Renal pelvis (tissue), 12 donors: ENCODE data around the gene ZAR1L. TPM values are rescaled to one million over a fixed set of nuclear protein-coding genes. Genes with fewer than 3 reads are reported as not detected.
A peak's percentile ranks its signal among the peaks of the same experiment; 100 is the strongest.
"Not testable (repeated sequence)": the region's sequence is repeated elsewhere in the genome, so short reads cannot be mapped to it uniquely, and the experiment has no call there.

ENCODE experiments used
- DNase-seq: peaks from one replicate; pipeline ENCODE4 v3.0.0-alpha.2; 2013
- long read RNA-seq, 16 experiments: transcript quantifications; one replicate each; lab custom pipeline, GENCODE V29; 2026
- polyA plus RNA-seq, 3 donors: library from polyadenylated mRNA; unstranded; fragments of 120-200 nt; gene quantifications; one replicate each; pipeline ENCODE4 v1.2.1, GENCODE V29; 2013; ENCODE audit not compliant: insufficient read length in 3 of 3

The ZAR1L gene, protein sequence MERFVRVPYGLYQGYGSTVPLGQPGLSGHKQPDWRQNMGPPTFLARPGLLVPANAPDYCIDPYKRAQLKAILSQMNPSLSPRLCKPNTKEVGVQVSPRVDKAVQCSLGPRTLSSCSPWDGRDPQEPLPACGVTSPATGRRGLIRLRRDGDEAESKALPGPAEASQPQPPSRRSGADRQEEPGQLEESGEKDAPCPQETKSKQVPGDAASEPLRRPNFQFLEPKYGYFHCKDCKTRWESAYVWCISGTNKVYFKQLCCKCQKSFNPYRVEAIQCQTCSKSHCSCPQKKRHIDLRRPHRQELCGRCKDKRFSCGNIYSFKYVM
- polyA plus RNA-seq: not detected
- long read RNA-seq, donor 1: 0 reads
- long read RNA-seq, donor 2: 0 reads
- long read RNA-seq, donor 3: 0 reads
- long read RNA-seq, donor 4: 0 reads
- long read RNA-seq, donor 5: 0 reads
- long read RNA-seq, donor 6: 0 reads
- long read RNA-seq, donor 7: 0 reads
- long read RNA-seq, donor 8: 0 reads
- long read RNA-seq, donor 9: 0 reads
- long read RNA-seq, donor 10: 0 reads
- long read RNA-seq, donor 11: 0 reads
- long read RNA-seq, donor 12: 0 reads
- long read RNA-seq, donor 13: 0 reads
- long read RNA-seq, donor 14: 0 reads
- long read RNA-seq, donor 15: 0 reads
- long read RNA-seq, donor 16: 0 reads

DNA sequence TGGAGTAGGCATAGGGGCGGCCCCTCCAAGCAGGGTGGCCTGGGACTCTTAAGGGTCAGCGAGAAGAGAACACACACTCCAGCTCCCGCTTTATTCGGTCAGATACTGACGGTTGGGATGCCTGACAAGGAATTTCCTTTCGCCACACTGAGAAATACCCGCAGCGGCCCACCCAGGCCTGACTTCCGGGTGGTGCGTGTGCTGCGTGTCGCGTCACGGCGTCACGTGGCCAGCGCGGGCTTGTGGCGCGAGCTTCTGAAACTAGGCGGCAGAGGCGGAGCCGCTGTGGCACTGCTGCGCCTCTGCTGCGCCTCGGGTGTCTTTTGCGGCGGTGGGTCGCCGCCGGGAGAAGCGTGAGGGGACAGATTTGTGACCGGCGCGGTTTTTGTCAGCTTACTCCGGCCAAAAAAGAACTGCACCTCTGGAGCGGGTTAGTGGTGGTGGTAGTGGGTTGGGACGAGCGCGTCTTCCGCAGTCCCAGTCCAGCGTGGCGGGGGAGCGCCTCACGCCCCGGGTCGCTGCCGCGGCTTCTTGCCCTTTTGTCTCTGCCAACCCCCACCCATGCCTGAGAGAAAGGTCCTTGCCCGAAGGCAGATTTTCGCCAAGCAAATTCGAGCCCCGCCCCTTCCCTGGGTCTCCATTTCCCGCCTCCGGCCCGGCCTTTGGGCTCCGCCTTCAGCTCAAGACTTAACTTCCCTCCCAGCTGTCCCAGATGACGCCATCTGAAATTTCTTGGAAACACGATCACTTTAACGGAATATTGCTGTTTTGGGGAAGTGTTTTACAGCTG lies at the start of gene ZAR1L, which contains the start of gene BRCA2:
TSS of gene ZAR1L (minus strand) at position 126 of the 790 bp plus-strand sequence. CDS start 3,438 bp downstream, outside the sequence.
TSS of gene BRCA2 (plus strand) at position 271 of the 790 bp plus-strand sequence. CDS start 953 bp downstream, outside the sequence.
- DNase-seq: peak; percentile 90

- DNase-seq: no peak
Measured at GRCh38 chr13:32362574-32362973, 47.4 kb upstream of the ZAR1L start.

DNA sequence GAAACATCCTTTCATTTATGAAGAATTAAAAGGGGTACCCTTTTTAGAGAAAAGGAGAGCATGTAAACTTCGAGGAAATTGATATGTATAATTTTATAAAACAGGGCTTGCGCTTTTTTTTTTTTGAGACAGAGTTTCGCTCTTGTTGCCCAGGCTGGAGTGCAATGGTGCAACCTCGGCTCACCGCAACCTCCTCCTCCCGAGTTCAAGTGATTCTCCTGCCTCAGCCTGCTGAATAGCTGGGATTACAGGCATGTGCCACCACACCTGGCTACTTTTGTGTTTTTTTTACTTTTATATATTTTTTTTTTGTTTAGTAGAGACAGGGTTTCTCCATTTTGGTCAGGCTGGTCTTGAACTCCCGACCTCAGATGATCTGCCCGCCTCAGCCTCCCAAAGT lies 40.8 kb upstream of the ZAR1L start:
- DNase-seq: not testable (repeated sequence)

- DNase-seq: no peak
Measured at GRCh38 chr13:32354040-32354439, 38.9 kb upstream of the ZAR1L start.

GRCh38 chr13:32350839-32351441 lies 35.8 kb upstream of the ZAR1L start:
- DNase-seq: not testable (repeated sequence)

GRCh38 chr13:32347651-32348050 lies 32.5 kb upstream of the ZAR1L start:
- no peak for DNase-seq

DNA sequence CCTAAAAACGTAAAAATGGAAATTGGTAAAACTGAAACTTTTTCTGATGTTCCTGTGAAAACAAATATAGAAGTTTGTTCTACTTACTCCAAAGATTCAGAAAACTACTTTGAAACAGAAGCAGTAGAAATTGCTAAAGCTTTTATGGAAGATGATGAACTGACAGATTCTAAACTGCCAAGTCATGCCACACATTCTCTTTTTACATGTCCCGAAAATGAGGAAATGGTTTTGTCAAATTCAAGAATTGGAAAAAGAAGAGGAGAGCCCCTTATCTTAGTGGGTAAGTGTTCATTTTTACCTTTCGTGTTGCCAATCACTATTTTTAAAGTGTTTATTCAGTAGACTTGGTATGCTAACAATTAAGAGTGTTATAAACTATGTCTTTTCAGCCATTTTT lies 25.8 kb upstream of the ZAR1L start:
- DNase-seq: no peak

DNA sequence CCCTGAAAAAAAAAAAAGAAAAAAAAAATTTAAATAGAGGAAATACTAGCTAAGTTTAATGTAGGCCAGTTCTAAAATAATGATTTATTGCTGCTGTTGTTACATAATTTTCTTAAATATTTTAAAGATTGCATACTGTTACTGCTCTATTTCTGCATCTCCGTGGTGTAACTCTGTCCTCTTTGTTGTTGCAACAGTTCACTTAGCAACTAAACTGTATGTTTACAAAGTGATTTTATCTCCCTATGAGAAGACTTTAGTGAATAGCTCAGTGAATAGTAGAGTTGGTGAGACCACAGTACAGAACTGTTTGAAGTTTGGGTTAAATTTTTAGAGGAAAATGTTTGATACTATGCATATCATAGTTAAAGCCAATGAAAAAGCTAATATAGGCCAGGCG lies 19.5 kb upstream of the ZAR1L start:
- no peak for DNase-seq

DNA sequence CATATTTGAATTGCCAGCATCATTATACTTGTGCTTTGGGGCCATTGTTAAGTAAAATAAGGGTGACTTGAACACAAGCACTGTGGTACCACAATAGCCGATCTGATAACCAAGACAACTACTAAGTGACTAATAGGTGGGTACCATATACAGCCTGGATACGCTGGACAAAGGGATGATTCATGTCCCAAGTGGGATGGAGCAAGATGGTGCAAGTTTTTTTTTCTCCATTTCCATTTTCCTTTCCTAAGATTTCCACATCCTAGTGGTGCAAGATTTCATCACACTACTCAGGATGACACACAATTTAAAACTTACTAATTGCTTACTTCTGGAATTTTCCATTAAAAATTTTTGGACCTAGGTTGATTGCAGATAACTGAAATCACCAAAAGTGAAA lies 15.3 kb upstream of the ZAR1L start:
- no peak for DNase-seq

- no peak for DNase-seq
Measured at GRCh38 chr13:32323912-32324311, 8.7 kb upstream of the ZAR1L start.

GRCh38 chr13:32320528-32320927 lies 5.4 kb upstream of the ZAR1L start:
- no peak for DNase-seq

GRCh38 chr13:32317716-32318465 lies 2.7 kb upstream of the ZAR1L start:
- no peak for DNase-seq

DNA sequence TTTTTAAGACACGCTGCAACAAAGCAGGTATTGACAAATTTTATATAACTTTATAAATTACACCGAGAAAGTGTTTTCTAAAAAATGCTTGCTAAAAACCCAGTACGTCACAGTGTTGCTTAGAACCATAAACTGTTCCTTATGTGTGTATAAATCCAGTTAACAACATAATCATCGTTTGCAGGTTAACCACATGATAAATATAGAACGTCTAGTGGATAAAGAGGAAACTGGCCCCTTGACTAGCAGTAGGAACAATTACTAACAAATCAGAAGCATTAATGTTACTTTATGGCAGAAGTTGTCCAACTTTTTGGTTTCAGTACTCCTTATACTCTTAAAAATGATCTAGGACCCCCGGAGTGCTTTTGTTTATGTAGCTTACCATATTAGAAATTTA lies 1.3 kb upstream of the ZAR1L start:
- no peak for DNase-seq

GRCh38 chr13:32316028-32316339 lies 821 bp upstream of the ZAR1L start:
- DNase-seq: no peak

GRCh38 chr13:32314271-32315237 lies 609 bp downstream of the ZAR1L start:
- DNase-seq: peak; percentile 48

DNA sequence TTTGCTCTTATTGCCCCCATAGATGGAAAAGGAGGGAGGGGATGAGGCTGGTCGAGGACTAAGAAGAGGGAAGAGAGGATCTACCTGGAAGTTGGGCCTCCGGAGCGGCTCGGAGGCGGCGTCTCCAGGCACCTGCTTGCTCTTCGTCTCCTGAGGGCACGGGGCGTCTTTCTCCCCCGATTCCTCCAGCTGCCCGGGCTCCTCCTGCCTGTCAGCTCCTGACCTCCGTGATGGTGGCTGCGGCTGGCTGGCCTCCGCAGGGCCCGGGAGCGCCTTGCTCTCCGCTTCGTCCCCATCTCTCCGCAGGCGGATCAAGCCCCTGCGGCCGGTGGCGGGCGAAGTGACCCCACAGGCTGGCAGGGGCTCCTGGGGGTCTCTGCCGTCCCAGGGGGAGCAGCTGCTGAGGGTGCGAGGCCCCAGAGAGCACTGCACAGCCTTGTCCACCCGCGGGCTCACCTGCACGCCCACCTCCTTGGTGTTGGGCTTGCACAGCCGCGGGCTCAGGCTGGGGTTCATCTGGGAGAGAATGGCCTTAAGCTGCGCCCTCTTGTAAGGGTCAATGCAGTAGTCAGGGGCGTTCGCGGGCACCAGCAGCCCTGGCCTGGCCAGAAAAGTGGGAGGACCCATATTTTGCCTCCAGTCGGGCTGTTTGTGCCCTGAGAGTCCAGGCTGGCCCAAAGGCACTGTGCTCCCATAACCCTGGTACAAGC lies 3.8 kb downstream of the ZAR1L start:
- no peak for DNase-seq

DNA sequence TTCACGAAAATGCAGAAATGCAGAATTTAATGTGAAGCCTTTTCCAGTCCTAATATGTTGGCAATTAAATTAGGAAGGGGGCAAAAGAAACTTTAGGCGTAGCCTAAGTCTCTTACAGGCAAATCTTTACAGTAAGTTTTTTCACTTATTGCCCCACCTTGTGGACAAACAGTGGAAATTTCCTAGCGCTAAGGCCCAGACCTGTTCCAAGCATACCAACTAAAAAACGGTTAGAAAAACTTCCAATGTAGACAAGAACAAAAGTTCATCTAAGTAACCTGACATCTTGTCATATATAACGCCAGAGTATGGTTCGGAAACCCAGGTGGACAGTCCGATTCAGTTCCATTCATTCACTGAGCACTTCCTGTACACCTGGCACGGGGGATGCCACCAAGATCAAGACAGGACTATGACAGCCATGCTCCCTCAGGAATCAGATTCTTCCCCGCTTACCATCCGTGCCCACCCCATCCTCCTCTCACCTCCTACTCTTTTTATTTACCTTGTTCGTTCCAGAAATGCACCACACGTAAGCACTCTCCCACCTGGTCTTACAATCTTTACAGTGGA lies 4.9 kb downstream of the ZAR1L start:
- peak; percentile 62 for DNase-seq

DNA sequence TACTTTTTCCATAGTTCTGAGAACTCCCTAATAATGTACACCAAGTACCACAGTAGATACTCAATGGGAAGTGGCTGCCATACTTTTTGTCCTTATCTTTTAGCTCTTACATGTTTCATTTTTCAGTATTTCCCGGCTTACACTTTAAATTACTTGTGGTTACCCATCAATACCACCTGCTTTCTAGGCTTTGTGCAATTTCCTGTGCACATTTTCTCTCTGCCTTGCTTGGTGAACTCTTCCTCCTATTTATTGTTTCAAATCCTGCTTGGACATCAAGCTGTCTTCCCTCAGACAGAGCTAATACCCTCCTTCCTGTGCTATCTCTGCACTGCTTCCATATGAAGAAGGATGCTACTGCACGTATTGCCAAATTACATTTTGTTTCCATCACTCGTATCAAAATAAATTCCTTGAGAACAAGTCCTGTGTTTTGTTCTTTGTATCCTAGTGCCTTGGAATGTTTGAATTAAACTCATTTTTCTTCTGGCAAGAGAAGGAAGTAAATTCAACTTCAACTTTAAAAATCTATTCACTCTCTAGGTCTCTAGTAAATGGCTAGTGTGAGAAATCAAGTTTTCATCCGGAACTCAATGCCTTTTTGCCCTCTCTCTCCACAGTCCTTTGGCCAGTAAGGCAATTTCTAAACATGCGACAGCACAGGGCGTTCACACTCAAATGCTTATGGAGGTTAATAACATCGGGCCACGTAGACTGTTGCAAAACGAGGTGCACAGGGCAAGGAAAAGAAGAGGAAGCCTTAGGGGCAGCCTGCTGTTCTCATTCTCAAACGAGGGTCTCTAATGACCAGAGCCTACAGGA lies 5.6 kb downstream of the ZAR1L start:
- DNase-seq: no peak
